PFSK-1 (cell line): Measurements from ENCODE around the gene ARL15.

Source experiments
- FOXP2 ChIP-seq: optimal IDR thresholded peaks from 2 replicates; pipeline ENCODE3; 2011; ENCODE audit warnings: borderline replicate concordance, control low read depth, inconsistent platforms; ENCODE audit not compliant: insufficient read depth; ENCODE audit errors: extremely low read length, extremely low read depth
- POLR2AphosphoS5 ChIP-seq: IDR thresholded peaks from 2 replicates; pipeline ENCODE4 v1.6.1; 2012; ENCODE audit warnings: low read depth, mild to moderate bottlenecking, control low read depth, low read length, moderate library complexity
- REST ChIP-seq, 2 experiments: IDR thresholded peaks; 2 replicates each; pipeline versions ENCODE4 v1.6.1 to v1.8.0; 2011 to 2012; ENCODE audit warnings: low read depth in 2 of 2, low read length in 2 of 2, control low read depth in 1 of 2, inconsistent platforms in 1 of 2, mild to moderate bottlenecking in 1 of 2, moderate library complexity in 1 of 2; ENCODE audit not compliant: insufficient read depth in 1 of 2
- SIN3A ChIP-seq: IDR thresholded peaks from 2 replicates; pipeline ENCODE4 v1.6.1; 2012; ENCODE audit warnings: mild to moderate bottlenecking, low read length, moderate library complexity, borderline replicate concordance; ENCODE audit not compliant: insufficient read depth
- TAF1 ChIP-seq: IDR thresholded peaks from 2 replicates; pipeline ENCODE4 v1.6.1; 2012; ENCODE audit warnings: low read length, control low read depth, borderline replicate concordance; ENCODE audit not compliant: insufficient read depth

DNA sequence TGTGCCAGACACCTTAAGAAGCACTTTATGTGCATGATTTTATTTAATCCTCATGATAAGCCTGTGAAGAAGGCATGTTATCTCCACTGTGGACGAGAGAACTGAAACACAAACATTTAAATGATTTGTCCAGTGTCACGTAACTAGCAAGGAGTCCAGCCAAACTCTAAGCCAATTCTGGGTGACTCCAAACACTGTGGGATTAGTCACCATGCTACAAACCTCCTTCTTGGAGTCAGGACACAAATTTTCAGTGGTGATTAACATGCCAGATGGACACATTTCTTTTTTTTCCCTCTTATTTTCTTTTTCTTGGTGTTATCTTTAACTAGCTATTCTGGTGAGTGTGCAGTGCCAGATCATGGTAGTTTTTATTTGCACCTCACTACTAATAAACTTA is 433.1 kb downstream of the ARL15 start:
- TF ChIP-seq TAF1 (no peak), POLR2AphosphoS5 (no peak), REST (IDR thresholded peaks at IDR 0.05; ENCODE audit: insufficient read depth in 1 of 2, low read depth in 2 of 2, low read length in 2 of 2) (no peak), FOXP2 (no peak), SIN3A (no peak)
